Muscle of back (tissue), 11 donors: ENCODE results near the gene PTTG1IP2. TPM values are rescaled to one million over a fixed set of nuclear protein-coding genes. Genes with fewer than 3 reads are reported as not detected.

ENCODE experiments used
- DNase-seq, 3 donors: peaks; one replicate each; pipeline versions ENCODE4 v3.0.0 to v3.0.0-alpha.2; 2013
- polyA plus RNA-seq, 10 donors: library from polyadenylated mRNA; unstranded; fragments of 120-200 nt; gene quantifications; one replicate each; pipeline ENCODE4 v1.2.1, GENCODE V29; 2013; ENCODE audit not compliant: insufficient read length in 10 of 10

PTTG1IP2 gene
- polyA plus RNA-seq, 10 donors: not detected

DNA sequence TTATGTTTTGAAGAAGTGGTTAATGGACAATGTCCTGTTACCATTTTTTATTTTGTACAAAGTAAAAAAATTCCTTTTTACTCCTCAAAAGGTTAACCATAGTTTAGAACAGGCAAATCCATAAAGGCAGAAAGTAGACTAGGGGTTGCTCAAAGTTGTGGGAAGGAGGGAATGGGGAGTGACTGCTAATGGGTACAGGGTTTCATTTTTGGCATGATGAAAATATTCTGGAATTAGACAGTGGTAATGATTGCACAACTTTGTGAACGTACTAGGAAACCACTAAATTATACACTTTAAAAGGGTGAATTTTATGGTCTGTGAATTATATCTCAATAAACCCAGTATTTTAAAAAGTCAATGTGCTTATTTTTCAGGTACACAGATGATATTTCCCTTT, 91.3 kb downstream of the PTTG1IP2 start:
- no peak for DNase-seq

Other genes starting within 250 kb of the PTTG1IP2 start
- gene CFAP69, start 224.5 kb upstream of the PTTG1IP2 start, polyA plus RNA-seq: 1 to 10 TPM; 2.2 to 6.4 (median 2.9) TPM
- gene FAM237B, start 148.3 kb upstream of the PTTG1IP2 start, polyA plus RNA-seq: under 1 TPM in 3 of 10 donors, not detected in 7; 0.05 to 0.08 (median 0.05) TPM
- 10 to 100 TPM; 14.2 to 21.9 (median 18.3) TPM for gene GTPBP10, start 122.9 kb upstream of the PTTG1IP2 start, polyA plus RNA-seq
- 10 to 100 TPM; 14.5 to 30.4 (median 19.6) TPM for gene CLDN12, start 66.2 kb upstream of the PTTG1IP2 start, polyA plus RNA-seq
- 10 to 100 TPM; 19.1 to 25.8 (median 21.8) TPM for gene CDK14, start 126.7 kb downstream of the PTTG1IP2 start, polyA plus RNA-seq